ENCODE results near the gene NKAIN2.

The NKAIN2 gene

GRCh38 chr6:124677874-124678273 lies 874.2 kb downstream of the NKAIN2 start:
- no peaks in the 10 kb centered on the region for H3F3A ChIP-seq (ENCODE audit: insufficient read depth)
- H3K9me3 ChIP-seq (ENCODE audit: insufficient read depth, low read length) = no peaks in the 10 kb centered on the region
- H3K27me3 ChIP-seq (ENCODE audit: low read length) = no peaks in the 10 kb centered on the region
- no peaks in the 10 kb centered on the region for H3K79me2 ChIP-seq (ENCODE audit: insufficient read depth, low read length)
- H4K20me1 ChIP-seq (ENCODE audit: low read depth, low read length) = no peaks in the 10 kb centered on the region
- H3K36me3 ChIP-seq (ENCODE audit: low read length) = no peaks in the 10 kb centered on the region
- no peak for TF ChIP-seq CTCF (IDR thresholded peaks at IDR 0.05; ENCODE audit: insufficient read depth, low read length, poor library complexity, severe bottlenecking)
- TF ChIP-seq EZH2phosphoT487 (conservative IDR thresholded peaks at IDR 0.05; ENCODE audit: low read length) = no peak
- H3K4me3 ChIP-seq (ENCODE audit: insufficient read depth, low read length, poor library complexity, severe bottlenecking) = no peak overlapping the region
- H3K4me2 ChIP-seq (ENCODE audit: low read depth, low read length, poor library complexity, severe bottlenecking) = no peak overlapping the region
- H3K9me2 ChIP-seq (replicated peaks; ENCODE audit: insufficient read depth, low read length) = no peaks in the 10 kb centered on the region
- no peak overlapping the region for H3K9ac ChIP-seq (ENCODE audit: low read length)
- H2AFZ ChIP-seq (ENCODE audit: low read depth, low read length, severe bottlenecking) = no peak overlapping the region
- H3K27ac ChIP-seq (ENCODE audit: low read depth, low read length) = no peak overlapping the region

GRCh38 chr6:124679387-124679786 lies 875.7 kb downstream of the NKAIN2 start:
- Histone ChIP-seq H3K9ac (ENCODE audit: low read length) (no peak overlapping the region), H2AFZ (ENCODE audit: low read depth, low read length, severe bottlenecking) (no peak overlapping the region), H3F3A (ENCODE audit: insufficient read depth) (no peaks in the 10 kb centered on the region), H3K36me3 (ENCODE audit: low read length) (no peaks in the 10 kb centered on the region), H3K9me3 (ENCODE audit: insufficient read depth, low read length) (no peaks in the 10 kb centered on the region), H3K79me2 (ENCODE audit: insufficient read depth, low read length) (no peaks in the 10 kb centered on the region), H3K4me3 (ENCODE audit: insufficient read depth, low read length, poor library complexity, severe bottlenecking) (no peak overlapping the region), H3K27me3 (ENCODE audit: low read length) (no peaks in the 10 kb centered on the region), H4K20me1 (ENCODE audit: low read depth, low read length) (no peaks in the 10 kb centered on the region), H3K4me2 (ENCODE audit: low read depth, low read length, poor library complexity, severe bottlenecking) (no peak overlapping the region), H3K9me2 (replicated peaks; ENCODE audit: insufficient read depth, low read length) (no peaks in the 10 kb centered on the region), H3K27ac (ENCODE audit: low read depth, low read length) (no peak overlapping the region)
- TF ChIP-seq CTCF (IDR thresholded peaks at IDR 0.05; ENCODE audit: insufficient read depth, low read length, poor library complexity, severe bottlenecking) (no peak), EZH2phosphoT487 (conservative IDR thresholded peaks at IDR 0.05; ENCODE audit: low read length) (no peak)

GRCh38 chr6:124682751-124683150 lies 879.1 kb downstream of the NKAIN2 start:
- H3K4me2 ChIP-seq (ENCODE audit: low read depth, low read length, poor library complexity, severe bottlenecking) = no peak overlapping the region
- no peaks in the 10 kb centered on the region for H3F3A ChIP-seq (ENCODE audit: insufficient read depth)
- no peaks in the 10 kb centered on the region for H3K27me3 ChIP-seq (ENCODE audit: low read length)
- H3K27ac ChIP-seq (ENCODE audit: low read depth, low read length) = no peak overlapping the region
- H2AFZ ChIP-seq (ENCODE audit: low read depth, low read length, severe bottlenecking) = no peak overlapping the region
- no peaks in the 10 kb centered on the region for H3K36me3 ChIP-seq (ENCODE audit: low read length)
- no peaks in the 10 kb centered on the region for H3K9me3 ChIP-seq (ENCODE audit: insufficient read depth, low read length)
- no peaks in the 10 kb centered on the region for H4K20me1 ChIP-seq (ENCODE audit: low read depth, low read length)
- H3K79me2 ChIP-seq (ENCODE audit: insufficient read depth, low read length) = no peaks in the 10 kb centered on the region
- H3K9me2 ChIP-seq (replicated peaks; ENCODE audit: insufficient read depth, low read length) = no peaks in the 10 kb centered on the region
- H3K9ac ChIP-seq (ENCODE audit: low read length) = no peak overlapping the region
- TF ChIP-seq CTCF (IDR thresholded peaks at IDR 0.05; ENCODE audit: insufficient read depth, low read length, poor library complexity, severe bottlenecking) (no peak), EZH2phosphoT487 (conservative IDR thresholded peaks at IDR 0.05; ENCODE audit: low read length) (no peak)
- H3K4me3 ChIP-seq (ENCODE audit: insufficient read depth, low read length, poor library complexity, severe bottlenecking) = no peak overlapping the region
